Activated naive CD8-positive, alpha-beta T cell treated with anti-CD3 and anti-CD28 coated beads, Interleukin-2, amount 10 ng/mL, durations not matched to agents 7 days and 5 days (primary cell): ENCODE results near the gene RABL3. TPM values are rescaled to one million over a fixed set of nuclear protein-coding genes. Genes with fewer than 3 reads are reported as not detected.
"Not testable (repeated sequence)": the region's sequence is repeated elsewhere in the genome, so short reads cannot be mapped to it uniquely, and the experiment has no call there.

Experiments
- ATAC-seq: fragments of 150-1000 bp; cut with Tn5 transposase; one replicate; pipeline ENCODE4 v1.10.0; 2021; ENCODE audit warnings: low read depth, moderate library complexity
- POLR2A ChIA-PET: fragments of 350-600 bp; sonication (Branson Sonifier 250); formaldehyde crosslinking; loops from one replicate; lab custom pipeline; 2021; ENCODE audit warnings: antibody characterized with exemption; lab: Charles Lee
- DNase-seq: peaks from one replicate; pipeline ENCODE4 v3.0.0; 2021
- H3K27ac Mint-ChIP-seq: one replicate; pipeline ENCODE4 v1.8.0; 2022; ENCODE audit warnings: mild to moderate bottlenecking, mixed read lengths
- H3K27me3 Mint-ChIP-seq: one replicate; pipeline ENCODE4 v1.8.0; 2022; ENCODE audit warnings: mild to moderate bottlenecking, moderate library complexity, mixed read lengths
- H3K36me3 Mint-ChIP-seq: one replicate; pipeline ENCODE4 v1.8.0; 2021; ENCODE audit warnings: mild to moderate bottlenecking, mixed read lengths
- H3K4me1 Mint-ChIP-seq: one replicate; pipeline ENCODE4 v1.8.0; 2021; ENCODE audit warnings: mixed read lengths
- H3K4me3 Mint-ChIP-seq: one replicate; pipeline ENCODE4 v1.8.0; 2022; ENCODE audit warnings: mild to moderate bottlenecking, moderate library complexity, mixed read lengths
- H3K9me3 Mint-ChIP-seq: one replicate; pipeline ENCODE4 v1.8.0; 2021; ENCODE audit warnings: mixed read lengths
- total RNA-seq, 2 experiments: library from RNA; stranded (reverse); gene quantifications; one replicate each; pipeline ENCODE4 v1.2.3, GENCODE V29; 2021

Gene RABL3
- total RNA-seq, 2 experiments from 2014 or later, result 21.1 to 22.3 TPM

DNA sequence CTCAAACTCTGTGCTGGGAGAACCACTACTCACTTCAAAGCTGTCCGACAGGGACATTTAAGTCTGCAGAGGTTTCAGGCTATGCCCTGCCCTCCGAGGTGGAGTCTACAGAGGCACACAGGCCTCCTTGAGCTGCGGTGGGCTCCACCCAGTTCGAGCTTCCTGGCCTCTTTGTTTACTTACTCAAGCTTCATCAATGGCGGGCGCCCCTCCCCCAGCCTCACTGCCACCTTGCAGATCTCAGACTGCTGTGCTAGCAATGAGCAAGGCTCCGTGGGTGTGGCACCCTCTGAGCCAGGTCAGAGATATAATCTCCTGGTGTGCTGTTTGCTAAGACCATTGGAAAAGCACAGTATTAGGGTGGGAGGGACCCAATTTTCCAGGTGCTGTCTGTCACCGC, 4.3 kb downstream of the RABL3 start:
- ATAC-seq, H3K4me3 Mint-ChIP-seq, DNase-seq, H3K27ac Mint-ChIP-seq, POLR2A ChIA-PET, H3K27me3 Mint-ChIP-seq, H3K4me1 Mint-ChIP-seq: not testable (repeated sequence)
- peaks cover 15% of the 10 kb centered on the region for H3K9me3 Mint-ChIP-seq
- peaks cover 22% of the 10 kb centered on the region for H3K36me3 Mint-ChIP-seq

DNA sequence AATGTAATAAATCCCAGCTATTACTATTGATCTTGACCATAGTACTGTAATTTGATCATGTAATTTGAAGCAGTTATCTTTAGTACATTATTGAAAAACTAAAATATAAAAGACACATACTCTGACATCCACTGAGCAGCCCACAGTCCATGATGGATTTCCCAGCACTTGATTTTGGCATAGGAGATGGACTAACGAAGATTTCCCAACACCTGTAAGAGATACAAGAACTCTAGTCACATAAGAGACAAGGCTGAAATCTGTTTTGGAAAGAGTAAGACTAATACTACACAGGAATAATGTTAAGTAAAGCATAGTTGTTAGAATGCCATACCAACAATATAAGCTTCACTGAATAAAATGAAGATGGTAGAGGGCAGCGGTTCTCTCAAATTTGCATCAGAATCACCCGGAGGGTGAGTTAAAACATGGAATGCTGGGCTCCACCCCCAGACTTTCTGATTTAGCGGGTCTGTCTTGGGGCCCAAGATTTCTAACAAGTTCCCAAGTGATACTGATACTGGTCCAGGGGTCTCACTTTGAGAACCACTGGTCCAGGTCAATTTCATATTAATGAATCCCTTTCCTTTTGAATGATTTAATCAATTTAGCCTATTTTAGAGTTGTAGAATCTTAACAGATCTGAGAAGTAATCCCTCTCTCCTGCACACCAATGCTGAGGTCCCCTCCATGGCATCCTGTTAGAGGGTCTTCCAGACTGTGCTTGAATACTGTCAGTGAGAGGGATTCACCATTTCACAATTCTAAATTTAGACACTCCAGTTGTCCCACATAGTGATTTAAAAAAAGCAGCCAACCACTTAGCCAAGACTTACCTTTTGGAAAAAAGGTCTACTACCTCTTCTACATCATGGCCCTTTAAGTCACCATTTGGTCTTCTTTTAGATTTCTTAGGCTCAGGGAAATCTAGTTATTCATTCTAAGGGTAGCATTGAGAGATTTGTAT, 11.5 kb downstream of the RABL3 start:
- Mint-ChIP-seq H3K4me3 (no peak overlapping the region), H3K9me3 (peaks cover 7% of the 10 kb centered on the region), H3K36me3 (peaks cover 18% of the 10 kb centered on the region), H3K27ac (no peak overlapping the region), H3K27me3 (no peaks in the 10 kb centered on the region), H3K4me1 (peaks cover 2% of the 10 kb centered on the region)
- POLR2A ChIA-PET, result no interaction called here
- no peak for ATAC-seq
- DNase-seq, result no peak

DNA sequence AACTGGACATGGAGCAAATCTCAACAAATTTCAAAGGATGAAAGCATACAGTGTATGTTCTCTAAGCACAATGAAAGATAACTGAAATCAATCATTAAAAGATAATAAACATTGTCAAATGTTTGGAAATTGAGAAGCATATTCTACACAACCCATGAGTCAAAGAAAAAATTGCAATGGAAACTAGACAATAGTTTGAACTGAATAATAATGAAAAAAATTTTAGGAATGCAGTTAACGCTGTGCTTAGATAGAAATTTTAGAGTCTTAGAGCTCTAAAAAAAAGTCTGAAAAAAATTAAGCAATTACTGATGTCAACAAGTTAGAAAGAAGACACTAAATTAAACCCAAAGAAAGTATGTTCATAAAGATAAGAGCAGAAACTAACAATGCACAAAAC, 15.5 kb downstream of the RABL3 start:
- Mint-ChIP-seq H3K4me3 (no peak overlapping the region), H3K36me3 (peaks cover 27% of the 10 kb centered on the region), H3K27me3 (no peaks in the 10 kb centered on the region), H3K9me3 (peaks cover 1% of the 10 kb centered on the region), H3K27ac (no peak overlapping the region), H3K4me1 (peaks cover 2% of the 10 kb centered on the region)
- no peak for DNase-seq
- ATAC-seq, result no peak
- POLR2A ChIA-PET, result no interaction called here

DNA sequence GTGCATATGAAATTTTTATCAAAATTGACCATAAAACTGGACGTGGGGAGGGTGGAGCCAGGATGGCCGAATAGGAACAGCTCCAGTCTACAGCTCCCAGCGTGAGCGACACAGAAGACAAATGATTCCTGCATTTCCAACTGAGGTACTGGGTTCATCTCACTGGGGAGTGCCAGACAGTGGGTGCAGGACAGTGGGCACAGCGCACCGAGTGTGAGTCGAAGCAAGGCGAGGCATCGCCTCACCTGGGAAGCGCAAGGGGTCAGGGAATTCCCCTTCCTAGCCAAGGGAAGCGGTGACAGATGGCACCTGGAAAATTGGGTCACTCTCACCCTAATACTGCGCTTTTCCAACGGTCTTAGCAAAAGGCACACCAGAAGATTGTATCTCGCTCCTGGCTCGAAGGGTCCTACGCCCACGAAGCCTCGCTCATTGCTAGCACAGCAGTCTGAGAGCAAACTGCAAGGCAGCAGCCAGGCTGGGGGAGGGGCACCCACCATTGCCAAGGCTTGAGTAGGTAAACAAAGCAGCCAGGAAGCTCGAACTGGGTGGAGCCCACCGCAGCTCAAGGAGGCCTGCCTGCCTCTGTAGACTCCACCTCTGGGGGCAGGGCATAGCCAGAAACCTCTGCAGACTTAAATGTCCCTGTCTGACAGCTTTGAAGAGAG, 23.0 kb downstream of the RABL3 start:
- Mint-ChIP-seq H3K27ac (peak overlapping the region; percentile 82), H3K4me3 (peak overlapping the region; percentile 76), H3K36me3 (peaks cover 12% of the 10 kb centered on the region), H3K4me1 (peaks cover 11% of the 10 kb centered on the region)
- DNase-seq, result peak; percentile 74
- peak; percentile 85 for ATAC-seq
- POLR2A ChIA-PET, result interaction anchor here (1.4 to 2.0 kb wide), 3 partner anchors 22 to 122 kb away, joined by 3 to 12 read pairs (median 4); partner anchors contain the start of genes GTF2E1 and NDUFB4
- not testable (repeated sequence) for H3K9me3 Mint-ChIP-seq, H3K27me3 Mint-ChIP-seq

DNA sequence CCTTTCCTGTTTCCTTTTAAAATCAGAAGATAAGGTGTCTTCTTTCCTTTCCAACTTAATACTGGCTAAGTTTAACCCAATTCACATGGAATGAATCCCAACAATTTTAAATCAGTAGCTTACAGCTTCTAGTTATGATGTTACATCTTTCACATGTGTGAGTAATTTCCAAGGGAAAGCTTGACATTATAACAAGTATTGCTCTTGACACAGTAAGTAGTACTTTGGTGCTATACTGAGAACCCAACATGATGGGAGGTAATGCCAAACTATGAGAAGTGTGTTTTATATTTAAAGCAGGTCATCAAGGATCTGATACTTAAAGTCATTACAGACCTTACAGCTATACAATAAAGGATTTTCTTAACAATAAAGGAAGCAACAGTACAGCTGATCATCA, 29.1 kb downstream of the RABL3 start:
- Mint-ChIP-seq H3K4me1 (no peaks in the 10 kb centered on the region), H3K36me3 (peaks cover 6% of the 10 kb centered on the region), H3K9me3 (no peaks in the 10 kb centered on the region), H3K4me3 (no peak overlapping the region), H3K27ac (no peak overlapping the region), H3K27me3 (no peaks in the 10 kb centered on the region)
- POLR2A ChIA-PET, result no interaction called here
- DNase-seq (no peak), ATAC-seq (no peak)

DNA sequence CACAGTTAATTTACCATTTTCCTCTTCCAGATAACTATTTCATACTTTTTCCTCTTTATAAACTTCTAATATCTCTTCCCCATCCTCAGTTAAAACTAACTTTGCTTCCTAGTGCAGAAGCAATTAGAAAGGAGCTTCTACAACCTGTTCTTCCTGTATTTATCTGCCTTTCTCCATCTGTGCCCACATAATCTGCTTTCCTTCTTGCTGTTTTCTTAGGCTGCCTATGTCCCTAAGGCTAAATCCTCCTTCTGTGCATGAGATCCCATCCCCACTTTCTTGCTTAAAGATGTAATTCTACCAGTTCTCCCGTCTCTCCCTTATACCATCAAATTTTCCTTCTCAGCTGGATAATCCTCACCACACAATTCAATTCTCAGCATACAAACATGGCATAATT, 31.9 kb downstream of the RABL3 start:
- no peak for ATAC-seq
- POLR2A ChIA-PET, result no interaction called here
- no peaks in the 10 kb centered on the region for H3K9me3 Mint-ChIP-seq
- no peak overlapping the region for H3K27ac Mint-ChIP-seq
- no peaks in the 10 kb centered on the region for H3K27me3 Mint-ChIP-seq
- no peak for DNase-seq
- no peak overlapping the region for H3K4me3 Mint-ChIP-seq
- peaks cover 12% of the 10 kb centered on the region for H3K36me3 Mint-ChIP-seq
- H3K4me1 Mint-ChIP-seq, result no peaks in the 10 kb centered on the region

DNA sequence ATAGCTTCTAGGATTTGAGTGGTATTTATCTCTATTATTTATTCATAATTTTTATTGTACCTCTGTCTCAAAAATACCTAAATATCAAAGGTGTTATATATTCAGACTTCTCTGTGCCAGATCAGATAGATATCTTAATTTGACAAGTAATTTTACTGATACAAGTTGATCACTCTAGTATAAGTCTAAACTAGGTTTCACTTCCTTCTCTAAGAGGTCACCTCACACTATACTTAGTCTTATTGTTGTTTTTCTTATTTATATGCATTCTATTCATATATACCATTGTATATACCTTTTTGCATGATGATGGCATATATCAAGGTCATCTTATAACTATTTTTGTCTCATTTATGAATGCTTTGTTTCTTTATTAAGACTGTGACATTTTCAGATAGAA, 33.9 kb downstream of the RABL3 start:
- Mint-ChIP-seq H3K27ac (no peak overlapping the region), H3K4me3 (no peak overlapping the region), H3K4me1 (no peaks in the 10 kb centered on the region), H3K27me3 (no peaks in the 10 kb centered on the region), H3K9me3 (peaks cover 5% of the 10 kb centered on the region), H3K36me3 (peaks cover 24% of the 10 kb centered on the region)
- POLR2A ChIA-PET, result no interaction called here
- ATAC-seq (no peak), DNase-seq (no peak)

DNA sequence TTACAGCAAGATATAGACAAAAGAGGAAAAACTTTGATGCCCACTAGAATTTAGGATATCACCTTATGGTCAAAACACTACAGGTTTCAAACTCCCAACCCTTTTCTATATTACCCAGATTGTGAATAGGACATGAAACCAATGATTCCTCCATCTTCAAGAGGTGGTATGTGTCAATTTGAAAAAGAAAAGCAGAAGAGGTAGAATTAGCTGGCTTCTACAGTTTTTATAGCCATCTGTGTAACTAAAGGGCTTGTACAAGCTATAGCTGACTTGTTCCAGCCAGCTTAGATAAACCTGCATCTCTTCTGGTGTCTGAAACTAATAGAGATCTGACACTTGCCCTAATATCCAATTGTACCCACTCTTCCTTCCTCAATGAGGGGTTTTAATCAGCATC, 35.4 kb downstream of the RABL3 start:
- no peak overlapping the region for H3K27ac Mint-ChIP-seq
- ATAC-seq, result no peak
- H3K4me1 Mint-ChIP-seq, result no peaks in the 10 kb centered on the region
- POLR2A ChIA-PET, result no interaction called here
- peaks cover 6% of the 10 kb centered on the region for H3K9me3 Mint-ChIP-seq
- H3K4me3 Mint-ChIP-seq, result no peak overlapping the region
- no peak for DNase-seq
- peaks cover 34% of the 10 kb centered on the region for H3K36me3 Mint-ChIP-seq
- H3K27me3 Mint-ChIP-seq, result no peaks in the 10 kb centered on the region

DNA sequence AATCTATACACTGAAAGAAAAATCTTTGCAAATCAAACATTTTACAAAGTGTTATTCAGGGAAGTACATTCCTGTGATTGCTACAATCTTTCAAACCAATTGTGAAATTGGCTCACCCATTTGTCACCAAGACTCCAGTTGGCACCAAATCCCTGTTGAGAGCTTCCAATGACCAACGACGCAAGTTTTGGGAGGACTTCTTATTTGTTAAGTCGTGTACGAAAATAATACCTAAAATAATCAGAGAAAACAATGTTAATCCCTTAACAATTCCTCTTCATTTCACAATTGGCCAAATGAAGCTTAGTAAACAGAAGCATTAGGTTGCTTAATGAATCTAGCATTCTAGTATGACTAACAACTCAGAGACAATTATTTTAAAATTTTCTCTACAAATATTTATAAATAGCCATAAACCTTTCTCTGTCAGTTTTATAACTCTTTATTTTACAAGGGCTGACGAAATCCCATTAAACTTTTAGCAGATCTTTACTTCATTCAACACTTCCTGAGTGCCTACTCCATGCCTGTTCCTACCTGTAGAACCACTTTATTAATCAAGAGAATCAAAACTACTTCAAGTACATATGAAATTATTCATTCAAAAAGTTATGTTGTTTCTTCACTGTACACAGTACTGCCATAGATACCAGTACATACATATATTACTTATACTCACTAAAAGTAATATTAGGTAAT, 36.3 kb downstream of the RABL3 start:
- POLR2A ChIA-PET, result no interaction called here
- H3K4me3 Mint-ChIP-seq, result no peak overlapping the region
- DNase-seq (no peak), ATAC-seq (no peak)
- H3K27me3 Mint-ChIP-seq, result no peaks in the 10 kb centered on the region
- no peaks in the 10 kb centered on the region for H3K4me1 Mint-ChIP-seq
- H3K9me3 Mint-ChIP-seq, result peaks cover 6% of the 10 kb centered on the region
- H3K27ac Mint-ChIP-seq, result no peak overlapping the region
- H3K36me3 Mint-ChIP-seq, result peaks cover 34% of the 10 kb centered on the region

DNA sequence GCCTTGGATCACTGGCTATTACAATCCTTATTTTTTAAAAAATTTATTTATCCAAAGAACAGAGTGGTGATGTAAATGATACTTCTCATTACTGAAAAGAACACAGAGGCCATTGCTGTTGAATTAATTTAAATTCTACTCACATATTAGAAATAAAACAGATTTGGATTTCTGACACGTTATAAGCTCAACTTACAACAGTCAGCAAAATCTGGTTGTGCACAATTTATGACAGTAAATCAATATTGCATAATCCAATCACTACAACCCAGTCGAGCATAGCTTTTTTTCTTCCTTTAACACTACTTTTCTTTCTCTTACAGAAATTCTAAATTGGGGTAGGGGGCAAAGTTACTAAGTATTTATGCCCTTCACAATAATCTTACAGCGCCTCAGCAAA, 43.0 kb downstream of the RABL3 start:
- Mint-ChIP-seq H3K27ac (no peak overlapping the region), H3K4me1 (no peaks in the 10 kb centered on the region), H3K9me3 (peaks cover 5% of the 10 kb centered on the region), H3K27me3 (no peaks in the 10 kb centered on the region), H3K36me3 (peaks cover 22% of the 10 kb centered on the region), H3K4me3 (no peak overlapping the region)
- ATAC-seq (no peak), DNase-seq (no peak)
- POLR2A ChIA-PET, result no interaction called here

DNA sequence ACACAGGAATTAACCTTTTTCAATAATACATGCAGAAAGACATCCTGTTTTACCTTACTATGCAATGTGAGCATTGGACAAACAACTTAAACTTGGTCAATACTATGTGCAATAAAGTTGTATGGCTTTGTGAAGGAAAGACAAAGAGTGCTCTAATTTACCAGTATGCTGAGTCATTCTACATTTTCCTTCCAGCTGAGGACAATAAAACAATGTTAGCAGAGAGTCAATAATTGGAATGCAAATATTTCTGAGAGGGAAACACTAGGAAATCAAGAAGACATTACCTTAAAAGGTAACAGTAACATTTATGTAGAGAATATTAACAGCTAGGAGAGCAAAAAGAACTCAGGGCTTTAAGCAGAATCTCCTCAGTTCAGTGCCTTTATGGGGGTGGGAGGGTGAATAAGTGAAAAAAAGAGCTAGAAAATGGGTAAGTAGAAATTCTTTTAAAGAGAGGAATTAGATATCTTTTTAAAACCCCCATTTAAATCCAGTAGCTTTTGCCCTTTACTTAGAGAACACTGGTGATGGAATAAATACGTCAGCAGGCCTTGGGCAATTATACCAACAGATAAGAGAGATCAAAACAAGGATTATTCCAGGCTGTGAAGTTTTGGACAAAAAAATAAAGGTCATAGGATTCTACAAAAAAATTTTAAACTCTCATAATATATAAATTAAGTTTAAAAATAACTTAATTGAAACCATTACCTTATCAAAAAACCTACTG, 48.7 kb downstream of the RABL3 start:
- Mint-ChIP-seq H3K4me3 (no peak overlapping the region), H3K27ac (no peak overlapping the region), H3K9me3 (no peaks in the 10 kb centered on the region), H3K36me3 (peaks cover 10% of the 10 kb centered on the region), H3K4me1 (no peaks in the 10 kb centered on the region), H3K27me3 (no peaks in the 10 kb centered on the region)
- DNase-seq, result no peak
- no peak for ATAC-seq
- POLR2A ChIA-PET, result interaction anchor here (0.5 to 1.1 kb wide), 2 partner anchors 26 to 98 kb away, joined by 3 to 4 read pairs; partner anchors contain the start of gene NDUFB4

DNA sequence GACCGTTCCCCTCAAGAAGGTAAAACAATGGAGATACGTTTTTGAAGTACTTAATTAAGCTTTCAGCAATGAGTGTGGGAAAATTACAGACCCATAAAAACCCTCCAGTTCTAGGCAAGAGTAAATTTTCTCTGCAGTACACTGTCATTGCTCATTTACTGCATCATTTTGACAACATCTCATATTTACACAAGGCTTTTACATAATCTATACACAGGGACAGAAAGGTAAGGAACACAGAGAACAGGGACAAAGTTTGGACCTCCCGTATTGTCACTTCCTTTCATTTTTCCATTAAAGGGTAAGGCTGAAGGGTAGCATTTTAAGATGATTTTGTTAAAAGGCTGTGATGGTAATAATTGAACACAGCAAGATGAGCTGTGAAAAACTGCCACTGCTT, 52.9 kb downstream of the RABL3 start:
- Mint-ChIP-seq H3K27me3 (no peaks in the 10 kb centered on the region), H3K4me1 (no peaks in the 10 kb centered on the region), H3K36me3 (peaks cover 9% of the 10 kb centered on the region), H3K27ac (no peak overlapping the region), H3K9me3 (no peaks in the 10 kb centered on the region), H3K4me3 (no peak overlapping the region)
- POLR2A ChIA-PET, result no interaction called here
- DNase-seq (no peak), ATAC-seq (no peak)

DNA sequence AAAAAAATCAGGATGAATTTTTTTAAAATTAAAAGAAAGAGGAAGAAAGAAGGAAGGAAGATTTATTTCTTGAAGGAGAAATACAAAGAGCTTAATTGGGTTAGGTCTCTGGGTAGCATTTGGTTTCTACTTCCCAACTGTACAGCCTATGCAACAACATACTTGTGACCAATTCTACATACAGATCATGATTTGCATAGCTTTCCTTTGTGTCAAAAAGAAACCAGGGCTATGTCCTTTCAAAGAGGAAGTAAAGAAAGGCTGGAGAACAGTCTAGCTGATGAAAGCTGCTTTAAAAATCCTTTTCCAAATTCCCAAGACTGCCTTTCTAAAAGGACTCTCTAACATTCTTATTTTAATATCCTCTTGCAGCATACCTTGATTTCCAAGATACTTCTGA, 54.2 kb downstream of the RABL3 start:
- Mint-ChIP-seq H3K27ac (no peak overlapping the region), H3K4me1 (no peaks in the 10 kb centered on the region), H3K36me3 (peaks cover 6% of the 10 kb centered on the region), H3K27me3 (no peaks in the 10 kb centered on the region), H3K9me3 (no peaks in the 10 kb centered on the region), H3K4me3 (no peak overlapping the region)
- ATAC-seq (no peak), DNase-seq (no peak)
- POLR2A ChIA-PET, result no interaction called here
